IMR-90 (cell line): Measurements from ENCODE around the gene PARVB. TPM values are rescaled to one million over a fixed set of nuclear protein-coding genes. Genes with fewer than 3 reads are reported as not detected.
"Not testable (repeated sequence)": the region's sequence is repeated elsewhere in the genome, so short reads cannot be mapped to it uniquely, and the experiment has no call there.

ENCODE experiments used
- ATAC-seq: fragments of 200-7000 bp; cut with Tn5 transposase; 2 replicates; pipeline ENCODE4 v1.9.1; 2020; ENCODE audit warnings: low read depth, mild to moderate bottlenecking, moderate library complexity
- BruUV-seq: library from RNA; stranded (reverse); fragments of 400-500 nt; replicated peaks from 2 replicates; lab custom pipeline; 2021; lab: Mats Ljungman, UMichigan
- CTCF ChIA-PET: fragments of 300-600 bp; formaldehyde crosslinking; extraction: SDS; loops from one replicate; lab custom pipeline; 2021; ENCODE audit warnings: antibody characterized with exemption; lab: Yijun Ruan, JAX
- POLR2A ChIA-PET: fragments of 300-600 bp; sonication (Branson Sonifier 250); formaldehyde crosslinking; loops from one replicate; lab custom pipeline; 2022; ENCODE audit warnings: antibody characterized with exemption; ENCODE audit not compliant: unreplicated experiment; lab: Charles Lee
- DNase-seq: peaks from one replicate; pipeline ENCODE4 v3.0.0; 2013
- H2AFZ ChIP-seq: replicated peaks from 2 replicates; pipeline ENCODE3; 2013; ENCODE audit warnings: low read length, mild to moderate bottlenecking; ENCODE audit not compliant: poor library complexity
- H2AK5ac ChIP-seq: 2 replicates; pipeline ENCODE4 v1.6.1; 2013; ENCODE audit warnings: low read depth, low read length, inconsistent platforms
- H2AK9ac ChIP-seq: replicated peaks from 2 replicates; pipeline ENCODE3; 2013; ENCODE audit warnings: mild to moderate bottlenecking, low read depth, low read length, moderate library complexity; ENCODE audit not compliant: poor library complexity
- H2BK120ac ChIP-seq: 2 replicates; pipeline ENCODE4 v1.6.1; 2013; ENCODE audit warnings: low read depth, low read length, inconsistent platforms
- H2BK15ac ChIP-seq: 3 replicates; pipeline ENCODE4 v1.6.1; 2013; ENCODE audit warnings: low read depth, low read length, inconsistent platforms
- H2BK20ac ChIP-seq: 2 replicates; pipeline ENCODE4 v1.6.1; 2013; ENCODE audit warnings: low read depth, mild to moderate bottlenecking, inconsistent platforms, low read length, moderate library complexity
- H2BK5ac ChIP-seq: 2 replicates; pipeline ENCODE4 v1.6.1; 2013; ENCODE audit warnings: mild to moderate bottlenecking, low read depth, low read length, inconsistent platforms; ENCODE audit not compliant: poor library complexity, severe bottlenecking
- H3K14ac ChIP-seq: replicated peaks from 2 replicates; pipeline ENCODE4 v1.6.1; 2013; ENCODE audit warnings: low read depth, low read length, inconsistent platforms
- H3K18ac ChIP-seq: 2 replicates; pipeline ENCODE4 v1.6.1; 2013; ENCODE audit warnings: low read depth, low read length, control low read depth
- H3K23ac ChIP-seq: 2 replicates; pipeline ENCODE4 v1.6.1; 2013; ENCODE audit warnings: low read depth, low read length, inconsistent platforms
- H3K27ac ChIP-seq: 2 replicates; pipeline ENCODE4 v1.5.1; 2013; ENCODE audit warnings: mild to moderate bottlenecking, control low read depth, low read length; ENCODE audit not compliant: insufficient read depth
- H3K27me3 ChIP-seq: 2 replicates; pipeline ENCODE4 v1.6.1; 2013; ENCODE audit warnings: low read length; ENCODE audit not compliant: control insufficient read depth, insufficient read depth
- H3K36me3 ChIP-seq: 2 replicates; pipeline ENCODE4 v1.6.1; 2013; ENCODE audit warnings: low read length, mixed read lengths; ENCODE audit not compliant: control insufficient read depth, insufficient read depth
- H3K4ac ChIP-seq: 2 replicates; pipeline ENCODE4 v1.6.1; 2013; ENCODE audit warnings: low read depth, low read length, inconsistent platforms
- H3K4me1 ChIP-seq: 2 replicates; pipeline ENCODE4 v1.6.1; 2013; ENCODE audit warnings: low read length, mixed read lengths; ENCODE audit not compliant: control insufficient read depth, insufficient read depth
- H3K4me2 ChIP-seq: 2 replicates; pipeline ENCODE4 v1.6.1; 2013; ENCODE audit warnings: low read depth, mild to moderate bottlenecking, control low read depth, low read length, moderate library complexity
- H3K4me3 ChIP-seq: 2 replicates; pipeline ENCODE4 v1.5.1; 2013; ENCODE audit warnings: low read depth, mild to moderate bottlenecking, control low read depth, low read length, moderate library complexity; ENCODE audit not compliant: insufficient read depth
- H3K56ac ChIP-seq: 2 replicates; pipeline ENCODE4 v1.6.1; 2013; ENCODE audit warnings: low read length, inconsistent platforms; ENCODE audit not compliant: insufficient read depth; ENCODE audit errors: extremely low read depth
- H3K79me1 ChIP-seq, 2 experiments: 2 replicates each; pipeline ENCODE4 v1.6.1; 2013; ENCODE audit warnings: low read length in 2 of 2, inconsistent platforms in 1 of 2, low read depth in 1 of 2
- H3K9ac ChIP-seq: 2 replicates; pipeline ENCODE4 v1.6.1; 2013; ENCODE audit warnings: low read depth, low read length, control low read depth
- H3K9me1 ChIP-seq: 2 replicates; pipeline ENCODE4 v1.6.1; 2013; ENCODE audit warnings: low read length, inconsistent platforms; ENCODE audit not compliant: insufficient read depth
- H3K9me3 ChIP-seq: 2 replicates; pipeline ENCODE4 v1.6.1; 2013; ENCODE audit warnings: low read length; ENCODE audit not compliant: control insufficient read depth, insufficient read depth
- H4K20me1 ChIP-seq: 2 replicates; pipeline ENCODE4 v1.6.1; 2013; ENCODE audit warnings: low read length, inconsistent platforms; ENCODE audit not compliant: insufficient read depth
- H4K5ac ChIP-seq: 2 replicates; pipeline ENCODE4 v1.6.1; 2013; ENCODE audit warnings: mild to moderate bottlenecking, low read depth, low read length, control low read depth
- H4K8ac ChIP-seq, 2 experiments: 2 replicates each; pipeline ENCODE4 v1.6.1; 2013; ENCODE audit warnings: low read depth in 2 of 2, low read length in 2 of 2, control low read depth in 1 of 2, inconsistent platforms in 1 of 2
- H4K91ac ChIP-seq: 2 replicates; pipeline ENCODE4 v1.6.1; 2013; ENCODE audit warnings: low read depth, low read length, inconsistent platforms; ENCODE audit not compliant: insufficient read depth
- WGBS, 2 experiments: methylation state at CpG; one replicate each; pipeline versions ENCODE4 v1.1.5 to v1.1.7; 2013; ENCODE audit warnings: missing lambda C conversion rate in 2 of 2; ENCODE audit not compliant: insufficient read length in 1 of 2; ENCODE audit errors: extremely low coverage in 2 of 2; 5-methylcytosine and 5-hydroxymethylcytosine counted together
- dilution Hi-C: fragments of 300-500 bp; cut with HindIII; formaldehyde crosslinking; loops from one replicate; pipeline ENCODE4 v1.14.3; 2018; ENCODE audit warnings: low sequenced_read_pairs; ENCODE audit not compliant: unreplicated experiment
- in situ Hi-C: fragments of 300-500 bp; cut with MboI; formaldehyde crosslinking; loops from 3 replicates; pipeline ENCODE4 v1.14.3; 2019; ENCODE audit warnings: low sequenced_read_pairs, inconsistent platforms, mixed read lengths
- intact Hi-C: fragments of 100-400 bp; cut with micrococcal nuclease; formaldehyde crosslinking; loops from 2 replicates; pipeline ENCODE4 v1.10.0; 2022
- polyA plus RNA-seq, 3 experiments: library from polyadenylated mRNA; depleted of rRNA; stranded (reverse); fragments of >200 nt; gene quantifications; 2 replicates each; pipeline ENCODE4 v1.2.3, GENCODE V29; 2012; ENCODE audit warnings: low replicate concordance in 1 of 3
- total RNA-seq: library from RNA; depleted of rRNA; stranded (reverse); fragments of >200 nt; gene quantifications from 2 replicates; pipeline ENCODE4 v1.2.3, GENCODE V29; 2012

Gene PARVB
- total and polyA plus RNA-seq, 2 of the 4 experiments (the other 2 are of a cell fraction) = 44.3 to 53.9 TPM

- H3K27me3 ChIP-seq, H3K4me2 ChIP-seq, H3K4me3 ChIP-seq, BruUV-seq, H3K36me3 ChIP-seq, H2AK5ac ChIP-seq, H2BK20ac ChIP-seq, H3K9me1 ChIP-seq, H3K4me1 ChIP-seq, H3K14ac ChIP-seq, H2AK9ac ChIP-seq, H2BK120ac ChIP-seq, H3K9me3 ChIP-seq, H3K9ac ChIP-seq, DNase-seq, H2BK5ac ChIP-seq, in situ Hi-C loops, dilution Hi-C loops, H2AFZ ChIP-seq, H3K56ac ChIP-seq, H4K5ac ChIP-seq, H3K4ac ChIP-seq, ATAC-seq, H2BK15ac ChIP-seq, H4K20me1 ChIP-seq, H3K18ac ChIP-seq, H4K8ac ChIP-seq, intact Hi-C loops, POLR2A ChIA-PET, H3K27ac ChIP-seq, H4K91ac ChIP-seq, H3K23ac ChIP-seq: not testable (repeated sequence)
- CTCF ChIA-PET = interaction anchor here (1.2 kb wide), 1 partner anchor 64 kb away, joined by 3 read pairs; no protein-coding TSS in a partner anchor
- peaks cover 16 to 24% of the 10 kb centered on the region in 2 experiments; a peak in 2 of 4 replicates for H3K79me1 ChIP-seq
- no CpG with 5 or more reads among the region's 4 CpGs for WGBS, 2 experiments
These were observed 32.5 kb downstream of the PARVB start for GRCh38 chr22:44056649-44057048.
